ENCODE data around the gene KIAA1671.

The KIAA1671 gene

GRCh38 chr22:24997023-24997422 lies 44.5 kb downstream of the KIAA1671 start:
- Histone ChIP-seq H3K27me3 (ENCODE audit: low read depth, low read length) (no peaks in the 10 kb centered on the region), H3K4me1 (ENCODE audit: control insufficient read depth in 1 of 2, insufficient read depth in 2 of 2, low read length in 2 of 2) (no peaks in the 10 kb centered on the region), H3K9me3 (ENCODE audit: control insufficient read depth in 1 of 2, low read length in 2 of 2) (no peaks in the 10 kb centered on the region), H3K27ac (ENCODE audit: low read length) (no peak overlapping the region), H3K36me3 (ENCODE audit: control insufficient read depth in 1 of 2, insufficient read depth in 2 of 2, low read length in 2 of 2) (no peaks in the 10 kb centered on the region), H3K4me3 (ENCODE audit: low read depth in 1 of 2, low read length in 2 of 2) (no peak overlapping the region)

- Histone ChIP-seq H3K4me1 (ENCODE audit: control insufficient read depth in 1 of 2, insufficient read depth in 2 of 2, low read length in 2 of 2) (no peaks in the 10 kb centered on the region), H3K4me3 (ENCODE audit: low read depth in 1 of 2, low read length in 2 of 2) (no peak overlapping the region), H3K27ac (ENCODE audit: low read length) (no peak overlapping the region), H3K9me3 (ENCODE audit: control insufficient read depth in 1 of 2, low read length in 2 of 2) (no peaks in the 10 kb centered on the region), H3K27me3 (ENCODE audit: low read depth, low read length) (no peaks in the 10 kb centered on the region), H3K36me3 (ENCODE audit: control insufficient read depth in 1 of 2, insufficient read depth in 2 of 2, low read length in 2 of 2) (no peaks in the 10 kb centered on the region)
Measured at GRCh38 chr22:25000686-25001085, 48.2 kb downstream of the KIAA1671 start.

- Histone ChIP-seq H3K4me3 (ENCODE audit: low read depth in 1 of 2, low read length in 2 of 2) (no peak overlapping the region), H3K9me3 (ENCODE audit: control insufficient read depth in 1 of 2, low read length in 2 of 2) (no peaks in the 10 kb centered on the region), H3K27ac (ENCODE audit: low read length) (no peak overlapping the region), H3K36me3 (ENCODE audit: control insufficient read depth in 1 of 2, insufficient read depth in 2 of 2, low read length in 2 of 2) (no peaks in the 10 kb centered on the region), H3K4me1 (ENCODE audit: control insufficient read depth in 1 of 2, insufficient read depth in 2 of 2, low read length in 2 of 2) (no peaks in the 10 kb centered on the region), H3K27me3 (ENCODE audit: low read depth, low read length) (no peaks in the 10 kb centered on the region)
Measured at GRCh38 chr22:25002241-25002985, 49.9 kb downstream of the KIAA1671 start.

- Histone ChIP-seq H3K27me3 (ENCODE audit: low read depth, low read length) (no peaks in the 10 kb centered on the region), H3K9me3 (ENCODE audit: control insufficient read depth in 1 of 2, low read length in 2 of 2) (no peaks in the 10 kb centered on the region), H3K4me1 (ENCODE audit: control insufficient read depth in 1 of 2, insufficient read depth in 2 of 2, low read length in 2 of 2) (no peaks in the 10 kb centered on the region), H3K4me3 (ENCODE audit: low read depth in 1 of 2, low read length in 2 of 2) (no peak overlapping the region), H3K27ac (ENCODE audit: low read length) (no peak overlapping the region), H3K36me3 (ENCODE audit: control insufficient read depth in 1 of 2, insufficient read depth in 2 of 2, low read length in 2 of 2) (no peaks in the 10 kb centered on the region)
Measured at GRCh38 chr22:25006354-25006753, 53.8 kb downstream of the KIAA1671 start.

- H3K4me1 ChIP-seq (ENCODE audit: control insufficient read depth in 1 of 2, insufficient read depth in 2 of 2, low read length in 2 of 2), result peaks cover 0 to 1% of the 10 kb centered on the region in 2 donors
- H3K4me3 ChIP-seq (ENCODE audit: low read depth in 1 of 2, low read length in 2 of 2), result no peak overlapping the region
- H3K27ac ChIP-seq (ENCODE audit: low read length), result no peak overlapping the region
- H3K27me3 ChIP-seq (ENCODE audit: low read depth, low read length), result no peaks in the 10 kb centered on the region
- no peaks in the 10 kb centered on the region for H3K36me3 ChIP-seq (ENCODE audit: control insufficient read depth in 1 of 2, insufficient read depth in 2 of 2, low read length in 2 of 2)
- H3K9me3 ChIP-seq (ENCODE audit: control insufficient read depth in 1 of 2, low read length in 2 of 2), result no peaks in the 10 kb centered on the region
Measured at GRCh38 chr22:25007444-25008106, 55.1 kb downstream of the KIAA1671 start.

GRCh38 chr22:25008666-25009065 lies 56.1 kb downstream of the KIAA1671 start:
- Histone ChIP-seq H3K4me1 (ENCODE audit: control insufficient read depth in 1 of 2, insufficient read depth in 2 of 2, low read length in 2 of 2) (peaks cover 6 to 11% of the 10 kb centered on the region in 2 donors), H3K36me3 (ENCODE audit: control insufficient read depth in 1 of 2, insufficient read depth in 2 of 2, low read length in 2 of 2) (no peaks in the 10 kb centered on the region), H3K4me3 (ENCODE audit: low read depth in 1 of 2, low read length in 2 of 2) (no peak overlapping the region), H3K9me3 (ENCODE audit: control insufficient read depth in 1 of 2, low read length in 2 of 2) (no peaks in the 10 kb centered on the region), H3K27me3 (ENCODE audit: low read depth, low read length) (no peaks in the 10 kb centered on the region), H3K27ac (ENCODE audit: low read length) (no peak overlapping the region)

- Histone ChIP-seq H3K36me3 (ENCODE audit: control insufficient read depth in 1 of 2, insufficient read depth in 2 of 2, low read length in 2 of 2) (no peaks in the 10 kb centered on the region), H3K27me3 (ENCODE audit: low read depth, low read length) (no peaks in the 10 kb centered on the region), H3K27ac (ENCODE audit: low read length) (peak overlapping the region; percentile 58), H3K9me3 (ENCODE audit: control insufficient read depth in 1 of 2, low read length in 2 of 2) (no peaks in the 10 kb centered on the region), H3K4me3 (ENCODE audit: low read depth in 1 of 2, low read length in 2 of 2) (no peak overlapping the region), H3K4me1 (ENCODE audit: control insufficient read depth in 1 of 2, insufficient read depth in 2 of 2, low read length in 2 of 2) (peaks cover 6 to 14% of the 10 kb centered on the region in 2 donors)
Measured at GRCh38 chr22:25012741-25013143, 60.2 kb downstream of the KIAA1671 start.

- Histone ChIP-seq H3K27me3 (ENCODE audit: low read depth, low read length) (no peaks in the 10 kb centered on the region), H3K9me3 (ENCODE audit: control insufficient read depth in 1 of 2, low read length in 2 of 2) (no peaks in the 10 kb centered on the region), H3K4me3 (ENCODE audit: low read depth in 1 of 2, low read length in 2 of 2) (no peak overlapping the region), H3K36me3 (ENCODE audit: control insufficient read depth in 1 of 2, insufficient read depth in 2 of 2, low read length in 2 of 2) (no peaks in the 10 kb centered on the region), H3K27ac (ENCODE audit: low read length) (peak overlapping the region; percentile 58), H3K4me1 (ENCODE audit: control insufficient read depth in 1 of 2, insufficient read depth in 2 of 2, low read length in 2 of 2) (peaks cover 6 to 14% of the 10 kb centered on the region in 2 donors)
Measured at GRCh38 chr22:25013607-25014006, 61.1 kb downstream of the KIAA1671 start.

- no peak overlapping the region for H3K27ac ChIP-seq (ENCODE audit: low read length)
- peaks cover 6 to 14% of the 10 kb centered on the region in 2 donors for H3K4me1 ChIP-seq (ENCODE audit: control insufficient read depth in 1 of 2, insufficient read depth in 2 of 2, low read length in 2 of 2)
- no peaks in the 10 kb centered on the region for H3K36me3 ChIP-seq (ENCODE audit: control insufficient read depth in 1 of 2, insufficient read depth in 2 of 2, low read length in 2 of 2)
- no peak overlapping the region for H3K4me3 ChIP-seq (ENCODE audit: low read depth in 1 of 2, low read length in 2 of 2)
- no peaks in the 10 kb centered on the region for H3K9me3 ChIP-seq (ENCODE audit: control insufficient read depth in 1 of 2, low read length in 2 of 2)
- H3K27me3 ChIP-seq (ENCODE audit: low read depth, low read length), result no peaks in the 10 kb centered on the region
Measured at GRCh38 chr22:25014896-25015755, 62.6 kb downstream of the KIAA1671 start.

GRCh38 chr22:25016311-25016710 lies 63.8 kb downstream of the KIAA1671 start:
- Histone ChIP-seq H3K9me3 (ENCODE audit: control insufficient read depth in 1 of 2, low read length in 2 of 2) (no peaks in the 10 kb centered on the region), H3K4me1 (ENCODE audit: control insufficient read depth in 1 of 2, insufficient read depth in 2 of 2, low read length in 2 of 2) (peaks cover 6 to 14% of the 10 kb centered on the region in 2 donors), H3K27ac (ENCODE audit: low read length) (no peak overlapping the region), H3K36me3 (ENCODE audit: control insufficient read depth in 1 of 2, insufficient read depth in 2 of 2, low read length in 2 of 2) (no peaks in the 10 kb centered on the region), H3K27me3 (ENCODE audit: low read depth, low read length) (no peaks in the 10 kb centered on the region), H3K4me3 (ENCODE audit: low read depth in 1 of 2, low read length in 2 of 2) (no peak overlapping the region)

- Histone ChIP-seq H3K9me3 (ENCODE audit: control insufficient read depth in 1 of 2, low read length in 2 of 2) (no peaks in the 10 kb centered on the region), H3K4me3 (ENCODE audit: low read depth in 1 of 2, low read length in 2 of 2) (no peak overlapping the region), H3K27me3 (ENCODE audit: low read depth, low read length) (no peaks in the 10 kb centered on the region), H3K36me3 (ENCODE audit: control insufficient read depth in 1 of 2, insufficient read depth in 2 of 2, low read length in 2 of 2) (no peaks in the 10 kb centered on the region), H3K27ac (ENCODE audit: low read length) (no peak overlapping the region), H3K4me1 (ENCODE audit: control insufficient read depth in 1 of 2, insufficient read depth in 2 of 2, low read length in 2 of 2) (peaks cover 2 to 9% of the 10 kb centered on the region in 2 donors)
Measured at GRCh38 chr22:25018009-25018408, 65.5 kb downstream of the KIAA1671 start.
